DND-41 (cell line): ENCODE measurements around the gene NDUFS3.

Experiments
- EZH2 ChIP-seq: IDR thresholded peaks from 3 replicates; pipeline ENCODE4 v1.6.1; 2012; ENCODE audit warnings: borderline replicate concordance, low read depth, mild to moderate bottlenecking, moderate library complexity, low read length, inconsistent platforms; ENCODE audit not compliant: severe bottlenecking
- TF ChIP-seq, protein P1 (sequence below): IDR thresholded peaks from 2 replicates; pipeline ENCODE4 v1.5.1; 2012; ENCODE audit warnings: borderline replicate concordance, low read length, moderate library complexity, mild to moderate bottlenecking; ENCODE audit not compliant: poor library complexity, severe bottlenecking; ENCODE audit errors: extremely low read depth

GRCh38 chr11:47577460-47578041 lies 1.3 kb upstream of the NDUFS3 start:
- TF ChIP-seq, protein P1, sequence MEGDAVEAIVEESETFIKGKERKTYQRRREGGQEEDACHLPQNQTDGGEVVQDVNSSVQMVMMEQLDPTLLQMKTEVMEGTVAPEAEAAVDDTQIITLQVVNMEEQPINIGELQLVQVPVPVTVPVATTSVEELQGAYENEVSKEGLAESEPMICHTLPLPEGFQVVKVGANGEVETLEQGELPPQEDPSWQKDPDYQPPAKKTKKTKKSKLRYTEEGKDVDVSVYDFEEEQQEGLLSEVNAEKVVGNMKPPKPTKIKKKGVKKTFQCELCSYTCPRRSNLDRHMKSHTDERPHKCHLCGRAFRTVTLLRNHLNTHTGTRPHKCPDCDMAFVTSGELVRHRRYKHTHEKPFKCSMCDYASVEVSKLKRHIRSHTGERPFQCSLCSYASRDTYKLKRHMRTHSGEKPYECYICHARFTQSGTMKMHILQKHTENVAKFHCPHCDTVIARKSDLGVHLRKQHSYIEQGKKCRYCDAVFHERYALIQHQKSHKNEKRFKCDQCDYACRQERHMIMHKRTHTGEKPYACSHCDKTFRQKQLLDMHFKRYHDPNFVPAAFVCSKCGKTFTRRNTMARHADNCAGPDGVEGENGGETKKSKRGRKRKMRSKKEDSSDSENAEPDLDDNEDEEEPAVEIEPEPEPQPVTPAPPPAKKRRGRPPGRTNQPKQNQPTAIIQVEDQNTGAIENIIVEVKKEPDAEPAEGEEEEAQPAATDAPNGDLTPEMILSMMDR: no peak
- no peak for TF ChIP-seq EZH2
